Panc1 (cell line): ENCODE data around the gene PAK4. TPM values are rescaled to one million over a fixed set of nuclear protein-coding genes. Genes with fewer than 3 reads are reported as not detected.

Experiments
- ATAC-seq: fragments of 200-7000 bp; cut with Tn5 transposase; 2 replicates; pipeline ENCODE4 v1.9.1; 2020; ENCODE audit warnings: mild to moderate bottlenecking, moderate library complexity
- BruUV-seq: library from RNA; stranded (reverse); fragments of 400-500 nt; replicated peaks from 2 replicates; lab custom pipeline; 2021; lab: Mats Ljungman, UMichigan
- CTCF ChIA-PET: fragments of 300-600 bp; sonication (Branson Sonifier 250); formaldehyde crosslinking; loops from one replicate; lab custom pipeline; 2022; ENCODE audit warnings: antibody characterized with exemption; lab: Charles Lee
- POLR2A ChIA-PET: fragments of 300-600 bp; sonication (Branson Sonifier 250); formaldehyde crosslinking; loops from one replicate; lab custom pipeline; 2022; ENCODE audit warnings: antibody characterized with exemption; lab: Charles Lee
- DNase-seq: peaks from one replicate; pipeline ENCODE4 v3.0.0-alpha.2; 2010; ENCODE audit warnings: low read depth, low spot score
- H3K27ac ChIP-seq: 2 replicates; pipeline ENCODE4 v1.5.1; 2011; ENCODE audit warnings: mild to moderate bottlenecking, low read length, inconsistent platforms
- H3K27me3 ChIP-seq: fragments of 200-500 bp; sonication (Bioruptor generic); 2 replicates; pipeline ENCODE4 v1.6.0; 2014; ENCODE audit warnings: low read length, inconsistent platforms; ENCODE audit not compliant: control insufficient read depth, insufficient read depth
- H3K36me3 ChIP-seq: fragments of 200-500 bp; sonication (Bioruptor generic); 2 replicates; pipeline ENCODE4 v1.5.1; 2014; ENCODE audit warnings: inconsistent platforms, mild to moderate bottlenecking, low read length, moderate library complexity; ENCODE audit not compliant: control insufficient read depth, insufficient read depth
- H3K4me1 ChIP-seq: 2 replicates; pipeline ENCODE4 v1.5.1; 2011; ENCODE audit warnings: inconsistent platforms, mild to moderate bottlenecking, low read length, moderate library complexity; ENCODE audit not compliant: control insufficient read depth, insufficient read depth
- H3K4me3 ChIP-seq, 2 experiments: 2 replicates each; pipeline ENCODE4 v1.5.1; 2011 to 2012; ENCODE audit warnings: low read depth in 2 of 2, low read length in 2 of 2, mild to moderate bottlenecking in 2 of 2, inconsistent platforms in 1 of 2, moderate library complexity in 1 of 2
- H3K9me3 ChIP-seq: fragments of 200-500 bp; sonication (Bioruptor generic); 2 replicates; pipeline ENCODE4 v1.5.1; 2014; ENCODE audit warnings: low read depth, mild to moderate bottlenecking, inconsistent platforms, low read length, moderate library complexity; ENCODE audit not compliant: control insufficient read depth, insufficient read depth
- POLR2AphosphoS5 ChIP-seq: IDR thresholded peaks from 2 replicates; pipeline ENCODE4 v1.6.1; 2012; ENCODE audit warnings: mild to moderate bottlenecking, low read depth, low read length, moderate library complexity
- REST ChIP-seq, 2 experiments: IDR thresholded peaks; 2 replicates each; pipeline ENCODE4 v1.6.1; 2011 to 2012; ENCODE audit warnings: low read depth in 2 of 2, control low read depth in 1 of 2, low read length in 1 of 2, mild to moderate bottlenecking in 1 of 2, moderate library complexity in 1 of 2; ENCODE audit not compliant: insufficient read depth in 1 of 2
- SIN3A ChIP-seq: IDR thresholded peaks from 2 replicates; pipeline ENCODE4 v1.6.1; 2012; ENCODE audit warnings: low read depth, mild to moderate bottlenecking, low read length, moderate library complexity, borderline replicate concordance; ENCODE audit not compliant: insufficient read depth
- TCF7L2 ChIP-seq: IDR thresholded peaks from 2 replicates; pipeline ENCODE4 v1.6.1; 2011; ENCODE audit warnings: mild to moderate bottlenecking, low read depth, low read length, inconsistent platforms
- in situ Hi-C: cut with HindIII; loops from 2 replicates; pipeline ENCODE4 v1.10.0; 2016; ENCODE audit warnings: low sequenced_read_pairs, low pct_unique_long_range_greater_than_20kb
- intact Hi-C: fragments of 100-400 bp; cut with micrococcal nuclease; formaldehyde crosslinking; loops from one replicate; pipeline ENCODE4 v1.10.0; 2022; ENCODE audit not compliant: unreplicated experiment
- total RNA-seq: library from RNA; stranded (reverse); gene quantifications from one replicate; pipeline ENCODE4 v1.2.1, GENCODE V29; 2021; ENCODE audit not compliant: unreplicated experiment
- TF ChIP-seq, protein P1 (sequence below): fragments of 450-650 bp; IDR thresholded peaks from 2 replicates; pipeline ENCODE4 v1.5.1; 2017; ENCODE audit warnings: mild to moderate bottlenecking

The PAK4 gene
- total RNA-seq, 1 experiment from 2014 or later: 311 TPM

DNA sequence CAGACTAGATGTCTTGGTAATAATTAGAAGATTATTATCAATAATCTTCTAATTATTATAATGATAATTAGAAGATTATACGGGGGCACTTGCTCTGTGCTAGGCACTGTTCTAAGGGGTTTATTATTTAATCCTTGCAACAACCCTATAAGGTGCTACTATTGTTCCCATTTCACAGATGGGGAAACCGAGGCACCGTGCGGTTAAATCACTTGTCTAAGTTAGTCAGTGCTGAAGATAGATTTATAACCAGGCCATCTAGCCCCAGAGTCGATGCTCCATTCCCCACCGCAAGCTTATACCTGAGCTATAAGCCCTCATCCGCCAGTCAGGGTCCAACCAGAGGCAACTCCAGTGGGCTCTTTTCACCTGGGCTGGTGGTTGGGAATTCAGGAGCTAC lies 43.4 kb upstream of the PAK4 start:
- ChIA-PET CTCF (interaction anchor here (0.6 kb wide), 1 partner anchor 124 kb away, joined by 5 read pairs; no protein-coding TSS in a partner anchor), POLR2A (interaction anchor here (1.7 kb wide), 1 partner anchor 8 kb away, joined by 5 read pairs; no protein-coding TSS in a partner anchor)
- BruUV-seq: no TSS peak

GRCh38 chr19:39082745-39083598 lies 42.6 kb upstream of the PAK4 start:
- ChIA-PET CTCF (interaction anchor here (0.6 to 0.7 kb wide), 2 partner anchors 97 to 125 kb away, joined by 5 to 6 read pairs; no protein-coding TSS in a partner anchor), POLR2A (interaction anchor here (0.6 to 1.7 kb wide), 4 partner anchors 9 to 751 kb away, joined by 3 to 5 read pairs (median 4); partner anchors contain the start of gene DYRK1B)
- H3K36me3 ChIP-seq: no peaks in the 10 kb centered on the region
- ATAC-seq (no peak), DNase-seq (no peak)
- H3K27me3 ChIP-seq: no peaks in the 10 kb centered on the region
- in situ Hi-C loops: no loop called here
- intact Hi-C loops: no loop called here
- H3K9me3 ChIP-seq: no peaks in the 10 kb centered on the region
- no peak for TF ChIP-seq REST (IDR thresholded peaks at IDR 0.05; ENCODE audit: insufficient read depth in 1 of 2, low read depth in 2 of 2, low read length in 1 of 2)
- TF ChIP-seq, protein P1, sequence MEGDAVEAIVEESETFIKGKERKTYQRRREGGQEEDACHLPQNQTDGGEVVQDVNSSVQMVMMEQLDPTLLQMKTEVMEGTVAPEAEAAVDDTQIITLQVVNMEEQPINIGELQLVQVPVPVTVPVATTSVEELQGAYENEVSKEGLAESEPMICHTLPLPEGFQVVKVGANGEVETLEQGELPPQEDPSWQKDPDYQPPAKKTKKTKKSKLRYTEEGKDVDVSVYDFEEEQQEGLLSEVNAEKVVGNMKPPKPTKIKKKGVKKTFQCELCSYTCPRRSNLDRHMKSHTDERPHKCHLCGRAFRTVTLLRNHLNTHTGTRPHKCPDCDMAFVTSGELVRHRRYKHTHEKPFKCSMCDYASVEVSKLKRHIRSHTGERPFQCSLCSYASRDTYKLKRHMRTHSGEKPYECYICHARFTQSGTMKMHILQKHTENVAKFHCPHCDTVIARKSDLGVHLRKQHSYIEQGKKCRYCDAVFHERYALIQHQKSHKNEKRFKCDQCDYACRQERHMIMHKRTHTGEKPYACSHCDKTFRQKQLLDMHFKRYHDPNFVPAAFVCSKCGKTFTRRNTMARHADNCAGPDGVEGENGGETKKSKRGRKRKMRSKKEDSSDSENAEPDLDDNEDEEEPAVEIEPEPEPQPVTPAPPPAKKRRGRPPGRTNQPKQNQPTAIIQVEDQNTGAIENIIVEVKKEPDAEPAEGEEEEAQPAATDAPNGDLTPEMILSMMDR: no peak
- TF ChIP-seq TCF7L2: no peak
- no peak for TF ChIP-seq POLR2AphosphoS5
- TF ChIP-seq SIN3A: 0 out of 2 replicates have a peak, but pooled peaks have one; percentile 85
- peak overlapping the region; percentile 35 to 72 for H3K4me3 ChIP-seq
- TSS peak; percentile 90 for BruUV-seq
- H3K27ac ChIP-seq: peak overlapping the region; percentile 67
- H3K4me1 ChIP-seq: peaks cover 59% of the 10 kb centered on the region

More for the DNA sequence above, 43.4 kb upstream of the PAK4 start:
- intact Hi-C loops (no loop called here), in situ Hi-C loops (no loop called here)
- no peaks in the 10 kb centered on the region for H3K27me3 ChIP-seq
- ATAC-seq (no peak), DNase-seq (no peak)
- peak overlapping the region in 1 of 2 experiments; percentile 72; a peak in 2 of 4 replicates for H3K4me3 ChIP-seq
- H3K27ac ChIP-seq: peak overlapping the region; percentile 67
- no peak for TF ChIP-seq TCF7L2
- no peak for TF ChIP-seq SIN3A
- TF ChIP-seq POLR2AphosphoS5: no peak
- TF ChIP-seq, protein P1: no peak
- no peak for TF ChIP-seq REST (IDR thresholded peaks at IDR 0.05; ENCODE audit: insufficient read depth in 1 of 2, low read depth in 2 of 2, low read length in 1 of 2)
- no peaks in the 10 kb centered on the region for H3K36me3 ChIP-seq
- H3K4me1 ChIP-seq: peaks cover 66% of the 10 kb centered on the region
- H3K9me3 ChIP-seq: no peaks in the 10 kb centered on the region
